Natural killer cell (primary cell): Measurements from ENCODE around the gene CES1. TPM values are rescaled to one million over a fixed set of nuclear protein-coding genes. Genes with fewer than 3 reads are reported as not detected.

Experiments
- ATAC-seq, 3 donors: fragments of 150-1000 bp in 2 of 3; fragments of 200-7000 bp in 1 of 3; cut with Tn5 transposase; 1 replicate in 1 of 3; 2 replicates in 2 of 3; pipeline ENCODE4 v1.10.0; 2021; ENCODE audit warnings: mild to moderate bottlenecking in 2 of 3, moderate library complexity in 2 of 3
- DNase-seq, 2 donors: peaks; one replicate each; pipeline versions ENCODE4 v3.0.0 to v3.0.0-alpha.2; 2013 to 2021; ENCODE audit warnings: mixed read lengths in 1 of 2
- H3K27ac ChIP-seq: one replicate; pipeline ENCODE4 v1.5.1; 2013; ENCODE audit warnings: mild to moderate bottlenecking, low read length
- H3K27me3 ChIP-seq: one replicate; pipeline ENCODE4 v1.6.1; 2013; ENCODE audit warnings: low read length; ENCODE audit not compliant: control insufficient read depth, insufficient read depth
- H3K36me3 ChIP-seq: one replicate; pipeline ENCODE4 v1.6.1; 2013; ENCODE audit warnings: low read length; ENCODE audit not compliant: control insufficient read depth, insufficient read depth
- H3K4me1 ChIP-seq: one replicate; pipeline ENCODE4 v1.6.1; 2013; ENCODE audit warnings: low read length; ENCODE audit not compliant: control insufficient read depth, insufficient read depth
- H3K4me3 ChIP-seq: one replicate; pipeline ENCODE4 v1.5.1; 2013; ENCODE audit warnings: low read length
- H3K9me3 ChIP-seq: one replicate; pipeline ENCODE4 v1.6.1; 2013; ENCODE audit warnings: low read length; ENCODE audit not compliant: control insufficient read depth, insufficient read depth
- H3K27ac Mint-ChIP-seq, 2 donors: one replicate each; pipeline ENCODE4 v1.8.0; 2022; ENCODE audit warnings: mild to moderate bottlenecking in 2 of 2, mixed read lengths in 2 of 2, moderate library complexity in 1 of 2
- H3K27me3 Mint-ChIP-seq, 2 donors: one replicate each; pipeline ENCODE4 v1.8.0; 2022; ENCODE audit warnings: low read depth in 2 of 2, mixed read lengths in 2 of 2
- H3K36me3 Mint-ChIP-seq: one replicate; pipeline ENCODE4 v1.8.0; 2022; ENCODE audit warnings: mixed read lengths
- H3K4me1 Mint-ChIP-seq, 2 donors: one replicate each; pipeline ENCODE4 v1.8.0; 2022; ENCODE audit warnings: mixed read lengths in 2 of 2
- H3K4me3 Mint-ChIP-seq: one replicate; pipeline ENCODE4 v1.8.0; 2022; ENCODE audit warnings: mild to moderate bottlenecking, moderate library complexity, mixed read lengths
- H3K9me3 Mint-ChIP-seq, 2 donors: one replicate each; pipeline ENCODE4 v1.8.0; 2022; ENCODE audit warnings: mixed read lengths in 2 of 2
- WGBS: methylation state at CpG from one replicate; pipeline ENCODE4 v1.1.7; 2013; ENCODE audit warnings: missing lambda C conversion rate; ENCODE audit not compliant: insufficient coverage; 5-methylcytosine and 5-hydroxymethylcytosine counted together
- intact Hi-C: fragments of 100-400 bp; cut with micrococcal nuclease; formaldehyde crosslinking; loops from one replicate; pipeline ENCODE4 v1.14.2; 2022
- total RNA-seq, 4 donors: library from RNA; stranded (reverse); fragments of 120-200 nt in 1 of 4; gene quantifications; one replicate each; pipeline versions ENCODE4 v1.2.3 to v1.2.4, GENCODE V29; 2013 to 2022
- TF ChIP-seq, protein P1 (sequence below): fragments of 200-600 bp; IDR thresholded peaks from one replicate; pipeline ENCODE4 v1.8.0; 2022; ENCODE audit warnings: antibody characterized with exemption

Gene CES1
- total RNA-seq, result 1 to 10 TPM; 1.4 to 3.4 (median 1.7) TPM
- 3.9 TPM for total RNA-seq (2013)

DNA sequence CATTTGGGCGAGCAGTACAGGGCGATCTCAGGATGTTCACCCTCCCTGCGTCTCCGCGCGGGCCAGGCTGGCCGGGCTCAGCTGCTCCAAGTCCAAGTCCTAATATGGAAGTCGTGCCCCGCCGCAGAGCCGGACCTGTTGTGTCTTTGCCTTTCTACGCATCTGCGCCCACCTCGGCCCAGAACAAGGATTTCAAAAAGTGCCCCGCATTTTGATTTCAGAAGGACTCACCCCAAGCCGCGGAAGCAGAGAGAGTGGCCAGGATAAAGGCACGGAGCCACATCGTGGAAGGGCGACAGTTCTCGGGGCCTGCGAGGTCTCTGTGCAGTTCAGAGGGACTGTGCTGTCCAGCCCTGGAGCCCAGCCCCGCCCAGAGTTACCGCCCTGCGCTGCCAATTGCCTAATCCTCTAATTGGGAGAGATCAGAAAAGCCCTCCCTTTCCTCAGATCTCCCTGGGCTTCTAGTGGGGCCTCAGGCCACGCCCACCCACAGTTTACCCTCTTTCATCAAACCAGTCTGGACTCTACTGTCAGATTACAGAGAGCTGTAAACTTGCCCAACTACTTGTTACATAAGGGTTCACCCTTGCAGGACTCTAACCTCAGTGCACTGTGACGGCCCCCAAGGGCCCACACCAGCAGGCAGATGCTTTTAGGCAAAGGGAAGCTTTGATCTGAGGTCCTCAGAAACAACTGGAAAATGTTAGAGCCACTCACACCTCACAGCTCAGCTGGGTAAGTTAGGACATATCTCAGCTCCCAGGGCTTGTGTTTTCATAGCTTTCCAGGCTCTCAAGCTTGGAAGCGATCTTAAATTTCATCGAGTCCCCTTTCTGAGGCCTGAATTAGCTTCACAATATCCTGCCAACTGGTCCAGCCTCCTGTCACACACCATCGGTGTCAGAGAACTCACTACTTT lies at the start of gene CES1:
TSS of gene CES1 (minus strand) at position 324 of the 919 bp plus-strand sequence. CDS start at position 283, 41 bp downstream.
- Histone ChIP-seq H3K4me3 (no peak within 1 kb of the TSS), H3K27me3 (no peaks in the 10 kb centered on the region), H3K27ac (no peak within 1 kb of the TSS), H3K9me3 (no peaks in the 10 kb centered on the region), H3K4me1 (no peaks in the 10 kb centered on the region), H3K36me3 (no peaks in the 10 kb centered on the region)
- Mint-ChIP-seq H3K4me1 (no peaks in the 10 kb centered on the region), H3K27ac (no peak within 1 kb of the TSS), H3K9me3 (no peaks in the 10 kb centered on the region), H3K4me3 (no peak within 1 kb of the TSS), H3K27me3 (peaks cover 7 to 9% of the 10 kb centered on the region in 2 donors), H3K36me3 (no peaks in the 10 kb centered on the region)
- TF ChIP-seq, protein P1, sequence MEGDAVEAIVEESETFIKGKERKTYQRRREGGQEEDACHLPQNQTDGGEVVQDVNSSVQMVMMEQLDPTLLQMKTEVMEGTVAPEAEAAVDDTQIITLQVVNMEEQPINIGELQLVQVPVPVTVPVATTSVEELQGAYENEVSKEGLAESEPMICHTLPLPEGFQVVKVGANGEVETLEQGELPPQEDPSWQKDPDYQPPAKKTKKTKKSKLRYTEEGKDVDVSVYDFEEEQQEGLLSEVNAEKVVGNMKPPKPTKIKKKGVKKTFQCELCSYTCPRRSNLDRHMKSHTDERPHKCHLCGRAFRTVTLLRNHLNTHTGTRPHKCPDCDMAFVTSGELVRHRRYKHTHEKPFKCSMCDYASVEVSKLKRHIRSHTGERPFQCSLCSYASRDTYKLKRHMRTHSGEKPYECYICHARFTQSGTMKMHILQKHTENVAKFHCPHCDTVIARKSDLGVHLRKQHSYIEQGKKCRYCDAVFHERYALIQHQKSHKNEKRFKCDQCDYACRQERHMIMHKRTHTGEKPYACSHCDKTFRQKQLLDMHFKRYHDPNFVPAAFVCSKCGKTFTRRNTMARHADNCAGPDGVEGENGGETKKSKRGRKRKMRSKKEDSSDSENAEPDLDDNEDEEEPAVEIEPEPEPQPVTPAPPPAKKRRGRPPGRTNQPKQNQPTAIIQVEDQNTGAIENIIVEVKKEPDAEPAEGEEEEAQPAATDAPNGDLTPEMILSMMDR, result no peak
- intact Hi-C loops, result no loop called here
- DNase-seq (no peak), ATAC-seq (no peak)
- WGBS, result 87% methylated on average over 30 of the region's 30 CpGs

DNA sequence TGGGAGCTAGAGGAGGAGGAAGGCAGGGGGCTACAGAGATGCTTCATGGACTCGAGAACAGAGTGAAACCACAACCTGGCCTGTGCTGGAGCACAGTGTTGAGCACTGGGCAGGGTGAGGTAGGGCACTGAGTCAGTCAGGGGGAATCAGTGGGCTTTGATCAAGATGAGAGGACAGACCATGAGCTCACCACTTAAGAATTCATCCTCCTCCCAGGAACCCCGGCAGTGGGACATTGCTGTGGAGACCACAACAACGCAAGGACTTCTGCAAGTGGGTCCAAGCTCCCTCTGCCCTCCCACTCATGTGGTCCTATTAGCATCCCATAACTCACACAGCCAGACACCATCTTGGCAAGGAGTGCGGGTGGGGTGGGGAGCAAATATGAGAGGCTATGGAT lies 44.0 kb upstream of the CES1 start:
- Histone ChIP-seq H3K9me3 (no peaks in the 10 kb centered on the region), H3K36me3 (no peaks in the 10 kb centered on the region), H3K4me1 (no peaks in the 10 kb centered on the region), H3K27ac (no peak overlapping the region), H3K27me3 (no peaks in the 10 kb centered on the region), H3K4me3 (no peak overlapping the region)
- no peak overlapping the region for H3K27ac Mint-ChIP-seq
- H3K4me1 Mint-ChIP-seq, result no peaks in the 10 kb centered on the region
- H3K4me3 Mint-ChIP-seq, result no peak overlapping the region
- DNase-seq (no peak), ATAC-seq (no peak)
- peaks cover 0 to 9% of the 10 kb centered on the region in 2 donors for H3K27me3 Mint-ChIP-seq
- no peaks in the 10 kb centered on the region for H3K36me3 Mint-ChIP-seq
- intact Hi-C loops, result no loop called here
- TF ChIP-seq, protein P1, result no peak
- peaks cover 0 to 4% of the 10 kb centered on the region in 2 donors for H3K9me3 Mint-ChIP-seq
- WGBS, result 73% methylated on average over 3 of the region's 4 CpGs

DNA sequence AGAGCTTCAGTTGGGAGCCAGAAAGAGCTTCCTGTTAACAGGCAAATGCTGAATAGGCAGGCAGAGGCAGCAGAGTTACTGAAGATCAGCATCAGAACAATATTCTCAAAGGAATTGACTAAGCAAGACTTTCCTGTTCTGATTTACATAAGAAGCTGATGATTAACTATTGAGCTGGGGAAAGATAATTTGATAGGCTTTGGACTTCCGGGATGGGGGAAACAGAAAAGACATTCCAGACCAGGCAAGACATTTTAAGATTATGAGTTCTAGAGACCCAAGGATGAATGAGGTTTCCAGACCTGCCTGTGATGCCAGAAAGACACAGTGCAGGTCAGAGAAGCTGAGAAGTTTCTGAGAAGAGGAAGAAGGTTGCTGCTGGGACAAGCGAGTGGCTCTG lies 42.4 kb upstream of the CES1 start, which contains the start of gene CES5A:
TSS of gene CES5A (minus strand) at position 101 of the 400 bp plus-strand sequence. CDS start 152 bp downstream, outside the sequence.
- no peaks in the 10 kb centered on the region for H3K4me1 Mint-ChIP-seq
- no peaks in the 10 kb centered on the region for H3K27me3 ChIP-seq
- peaks cover 0 to 4% of the 10 kb centered on the region in 2 donors for H3K9me3 Mint-ChIP-seq
- intact Hi-C loops, result no loop called here
- WGBS, result 84% methylated on average over 2 of the region's 2 CpGs
- H3K36me3 Mint-ChIP-seq, result no peaks in the 10 kb centered on the region
- no peaks in the 10 kb centered on the region for H3K36me3 ChIP-seq
- TF ChIP-seq, protein P1, result no peak
- DNase-seq, result no peak
- peaks cover 0 to 5% of the 10 kb centered on the region in 2 donors for H3K27me3 Mint-ChIP-seq
- H3K27ac Mint-ChIP-seq, result no peak within 1 kb of the TSS
- H3K27ac ChIP-seq, result no peak within 1 kb of the TSS
- no peak within 1 kb of the TSS for H3K4me3 ChIP-seq
- no peak within 1 kb of the TSS for H3K4me3 Mint-ChIP-seq
- ATAC-seq, result no peak
- no peaks in the 10 kb centered on the region for H3K4me1 ChIP-seq
- H3K9me3 ChIP-seq, result no peaks in the 10 kb centered on the region
